ENCODE results near the gene PPT2. TPM values are rescaled to one million over a fixed set of nuclear protein-coding genes. Genes with fewer than 3 reads are reported as not detected.

PPT2 gene
- total and polyA plus RNA-seq, 2 of the 13 experiments (the other 11 are each of a cell fraction or from before 2014, with no cell fraction given) = 39.2 to 61.8 TPM

DNA sequence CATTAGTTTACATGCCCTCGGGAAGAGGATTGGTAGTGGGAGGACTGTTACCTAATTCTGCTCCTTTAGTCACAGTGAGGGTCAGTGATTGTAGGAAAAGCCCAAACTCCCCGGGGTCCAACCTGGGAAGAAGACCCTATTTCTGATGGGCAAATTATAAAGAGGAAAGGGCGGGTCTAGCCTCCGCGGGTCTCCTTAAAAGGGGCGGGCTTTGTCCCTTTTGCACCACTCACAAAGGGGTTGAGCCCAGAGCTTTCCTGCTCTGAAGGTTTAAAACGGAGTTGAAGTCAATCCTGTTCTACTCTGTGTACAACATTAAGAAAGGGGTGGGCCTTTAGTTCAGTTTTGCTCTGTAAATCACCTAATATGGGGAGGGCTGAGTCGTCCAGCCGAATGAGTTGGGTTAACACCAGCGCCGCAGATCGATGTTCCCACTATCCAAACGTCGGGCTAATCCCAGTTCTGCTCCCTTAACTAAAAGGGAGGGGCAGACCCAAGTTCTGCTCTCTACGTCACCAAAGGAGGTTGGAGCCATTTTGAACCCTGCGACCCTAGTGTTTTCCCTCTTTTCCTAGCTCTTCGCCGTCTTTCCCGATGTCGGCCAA lies 23.3 kb downstream of the PPT2 start (continued):
- TF ChIP-seq ZKSCAN8 (CRISPR knock-in tag; IDR thresholded peaks at IDR 0.05; ENCODE audit: borderline replicate concordance) (peak; percentile 29; the same call in 1 of the 2 replicates), ATF7-NPFF (CRISPR knock-in tag; IDR thresholded peaks at IDR 0.05; ENCODE audit: low read depth) (0 out of 2 replicates have a peak, but pooled peaks have one; percentile 7), ZNF616 (CRISPR knock-in tag; IDR thresholded peaks at IDR 0.05; ENCODE audit: low read depth) (no peak), LCORL (IDR thresholded peaks at IDR 0.05) (no peak), LCORL (CRISPR knock-in tag; IDR thresholded peaks at IDR 0.05) (no peak), FOSL2 (CRISPR knock-in tag; IDR thresholded peaks at IDR 0.05) (no peak), ZNF432 (CRISPR knock-in tag; IDR thresholded peaks at IDR 0.05; ENCODE audit: borderline replicate concordance) (no peak), CAMTA2 (CRISPR knock-in tag; IDR thresholded peaks at IDR 0.05; ENCODE audit: borderline replicate concordance) (no peak), FIP1L1 (IDR thresholded peaks at IDR 0.05; ENCODE audit: borderline replicate concordance, insufficient read depth, low read depth, low read length) (no peak), ZNF674 (CRISPR knock-in tag; IDR thresholded peaks at IDR 0.05; ENCODE audit: low read depth) (no peak), ZNF274 (CRISPR knock-in tag; IDR thresholded peaks at IDR 0.05) (no peak; the same call in 1 of the 2 replicates)
- TF ChIP-seq, protein P1, sequence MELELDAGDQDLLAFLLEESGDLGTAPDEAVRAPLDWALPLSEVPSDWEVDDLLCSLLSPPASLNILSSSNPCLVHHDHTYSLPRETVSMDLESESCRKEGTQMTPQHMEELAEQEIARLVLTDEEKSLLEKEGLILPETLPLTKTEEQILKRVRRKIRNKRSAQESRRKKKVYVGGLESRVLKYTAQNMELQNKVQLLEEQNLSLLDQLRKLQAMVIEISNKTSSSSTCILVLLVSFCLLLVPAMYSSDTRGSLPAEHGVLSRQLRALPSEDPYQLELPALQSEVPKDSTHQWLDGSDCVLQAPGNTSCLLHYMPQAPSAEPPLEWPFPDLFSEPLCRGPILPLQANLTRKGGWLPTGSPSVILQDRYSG (CRISPR knock-in tag; IDR thresholded peaks at IDR 0.05) = no peak
- TF ChIP-seq, protein P2, sequence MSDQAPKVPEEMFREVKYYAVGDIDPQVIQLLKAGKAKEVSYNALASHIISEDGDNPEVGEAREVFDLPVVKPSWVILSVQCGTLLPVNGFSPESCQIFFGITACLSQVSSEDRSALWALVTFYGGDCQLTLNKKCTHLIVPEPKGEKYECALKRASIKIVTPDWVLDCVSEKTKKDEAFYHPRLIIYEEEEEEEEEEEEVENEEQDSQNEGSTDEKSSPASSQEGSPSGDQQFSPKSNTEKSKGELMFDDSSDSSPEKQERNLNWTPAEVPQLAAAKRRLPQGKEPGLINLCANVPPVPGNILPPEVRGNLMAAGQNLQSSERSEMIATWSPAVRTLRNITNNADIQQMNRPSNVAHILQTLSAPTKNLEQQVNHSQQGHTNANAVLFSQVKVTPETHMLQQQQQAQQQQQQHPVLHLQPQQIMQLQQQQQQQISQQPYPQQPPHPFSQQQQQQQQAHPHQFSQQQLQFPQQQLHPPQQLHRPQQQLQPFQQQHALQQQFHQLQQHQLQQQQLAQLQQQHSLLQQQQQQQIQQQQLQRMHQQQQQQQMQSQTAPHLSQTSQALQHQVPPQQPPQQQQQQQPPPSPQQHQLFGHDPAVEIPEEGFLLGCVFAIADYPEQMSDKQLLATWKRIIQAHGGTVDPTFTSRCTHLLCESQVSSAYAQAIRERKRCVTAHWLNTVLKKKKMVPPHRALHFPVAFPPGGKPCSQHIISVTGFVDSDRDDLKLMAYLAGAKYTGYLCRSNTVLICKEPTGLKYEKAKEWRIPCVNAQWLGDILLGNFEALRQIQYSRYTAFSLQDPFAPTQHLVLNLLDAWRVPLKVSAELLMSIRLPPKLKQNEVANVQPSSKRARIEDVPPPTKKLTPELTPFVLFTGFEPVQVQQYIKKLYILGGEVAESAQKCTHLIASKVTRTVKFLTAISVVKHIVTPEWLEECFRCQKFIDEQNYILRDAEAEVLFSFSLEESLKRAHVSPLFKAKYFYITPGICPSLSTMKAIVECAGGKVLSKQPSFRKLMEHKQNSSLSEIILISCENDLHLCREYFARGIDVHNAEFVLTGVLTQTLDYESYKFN (CRISPR knock-in tag; conservative IDR thresholded peaks at IDR 0.05) = no peak
- TF ChIP-seq, protein P3, sequence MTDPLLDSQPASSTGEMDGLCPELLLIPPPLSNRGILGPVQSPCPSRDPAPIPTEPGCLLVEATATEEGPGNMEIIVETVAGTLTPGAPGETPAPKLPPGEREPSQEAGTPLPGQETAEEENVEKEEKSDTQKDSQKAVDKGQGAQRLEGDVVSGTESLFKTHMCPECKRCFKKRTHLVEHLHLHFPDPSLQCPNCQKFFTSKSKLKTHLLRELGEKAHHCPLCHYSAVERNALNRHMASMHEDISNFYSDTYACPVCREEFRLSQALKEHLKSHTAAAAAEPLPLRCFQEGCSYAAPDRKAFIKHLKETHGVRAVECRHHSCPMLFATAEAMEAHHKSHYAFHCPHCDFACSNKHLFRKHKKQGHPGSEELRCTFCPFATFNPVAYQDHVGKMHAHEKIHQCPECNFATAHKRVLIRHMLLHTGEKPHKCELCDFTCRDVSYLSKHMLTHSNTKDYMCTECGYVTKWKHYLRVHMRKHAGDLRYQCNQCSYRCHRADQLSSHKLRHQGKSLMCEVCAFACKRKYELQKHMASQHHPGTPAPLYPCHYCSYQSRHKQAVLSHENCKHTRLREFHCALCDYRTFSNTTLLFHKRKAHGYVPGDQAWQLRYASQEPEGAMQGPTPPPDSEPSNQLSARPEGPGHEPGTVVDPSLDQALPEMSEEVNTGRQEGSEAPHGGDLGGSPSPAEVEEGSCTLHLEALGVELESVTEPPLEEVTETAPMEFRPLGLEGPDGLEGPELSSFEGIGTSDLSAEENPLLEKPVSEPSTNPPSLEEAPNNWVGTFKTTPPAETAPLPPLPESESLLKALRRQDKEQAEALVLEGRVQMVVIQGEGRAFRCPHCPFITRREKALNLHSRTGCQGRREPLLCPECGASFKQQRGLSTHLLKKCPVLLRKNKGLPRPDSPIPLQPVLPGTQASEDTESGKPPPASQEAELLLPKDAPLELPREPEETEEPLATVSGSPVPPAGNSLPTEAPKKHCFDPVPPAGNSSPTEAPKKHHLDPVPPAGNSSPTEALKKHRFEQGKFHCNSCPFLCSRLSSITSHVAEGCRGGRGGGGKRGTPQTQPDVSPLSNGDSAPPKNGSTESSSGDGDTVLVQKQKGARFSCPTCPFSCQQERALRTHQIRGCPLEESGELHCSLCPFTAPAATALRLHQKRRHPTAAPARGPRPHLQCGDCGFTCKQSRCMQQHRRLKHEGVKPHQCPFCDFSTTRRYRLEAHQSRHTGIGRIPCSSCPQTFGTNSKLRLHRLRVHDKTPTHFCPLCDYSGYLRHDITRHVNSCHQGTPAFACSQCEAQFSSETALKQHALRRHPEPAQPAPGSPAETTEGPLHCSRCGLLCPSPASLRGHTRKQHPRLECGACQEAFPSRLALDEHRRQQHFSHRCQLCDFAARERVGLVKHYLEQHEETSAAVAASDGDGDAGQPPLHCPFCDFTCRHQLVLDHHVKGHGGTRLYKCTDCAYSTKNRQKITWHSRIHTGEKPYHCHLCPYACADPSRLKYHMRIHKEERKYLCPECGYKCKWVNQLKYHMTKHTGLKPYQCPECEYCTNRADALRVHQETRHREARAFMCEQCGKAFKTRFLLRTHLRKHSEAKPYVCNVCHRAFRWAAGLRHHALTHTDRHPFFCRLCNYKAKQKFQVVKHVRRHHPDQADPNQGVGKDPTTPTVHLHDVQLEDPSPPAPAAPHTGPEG (CRISPR knock-in tag; IDR thresholded peaks at IDR 0.05) = no peak
- TF ChIP-seq, protein P4, sequence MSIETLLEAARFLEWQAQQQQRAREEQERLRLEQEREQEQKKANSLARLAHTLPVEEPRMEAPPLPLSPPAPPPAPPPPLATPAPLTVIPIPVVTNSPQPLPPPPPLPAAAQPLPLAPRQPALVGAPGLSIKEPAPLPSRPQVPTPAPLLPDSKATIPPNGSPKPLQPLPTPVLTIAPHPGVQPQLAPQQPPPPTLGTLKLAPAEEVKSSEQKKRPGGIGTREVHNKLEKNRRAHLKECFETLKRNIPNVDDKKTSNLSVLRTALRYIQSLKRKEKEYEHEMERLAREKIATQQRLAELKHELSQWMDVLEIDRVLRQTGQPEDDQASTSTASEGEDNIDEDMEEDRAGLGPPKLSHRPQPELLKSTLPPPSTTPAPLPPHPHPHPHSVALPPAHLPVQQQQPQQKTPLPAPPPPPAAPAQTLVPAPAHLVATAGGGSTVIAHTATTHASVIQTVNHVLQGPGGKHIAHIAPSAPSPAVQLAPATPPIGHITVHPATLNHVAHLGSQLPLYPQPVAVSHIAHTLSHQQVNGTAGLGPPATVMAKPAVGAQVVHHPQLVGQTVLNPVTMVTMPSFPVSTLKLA (IDR thresholded peaks at IDR 0.05) = no peak
- TF ChIP-seq, protein P5, sequence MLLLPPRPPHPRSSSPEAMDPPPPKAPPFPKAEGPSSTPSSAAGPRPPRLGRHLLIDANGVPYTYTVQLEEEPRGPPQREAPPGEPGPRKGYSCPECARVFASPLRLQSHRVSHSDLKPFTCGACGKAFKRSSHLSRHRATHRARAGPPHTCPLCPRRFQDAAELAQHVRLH (CRISPR knock-in tag; IDR thresholded peaks at IDR 0.05; ENCODE audit: borderline replicate concordance, low read depth) = no peak
